GM18498 (cell line): ENCODE measurements around the gene ZNF398.

Experiments
- ATAC-seq: cut with Tn5 transposase; IDR thresholded peaks from one replicate; pipeline ENCODE4 v1.9.1; 2021; ENCODE audit warnings: mild to moderate bottlenecking, moderate library complexity; ENCODE audit not compliant: unreplicated experiment

The ZNF398 gene

GRCh38 chr7:149195180-149196150, 48.2 kb downstream of the ZNF398 start, which contains the start of gene ZNF282:
ZNF282 (plus strand) TSS chr7:149195546; CDS start chr7:149195590, 44 bp downstream.
- ATAC-seq: peak; percentile 92

DNA sequence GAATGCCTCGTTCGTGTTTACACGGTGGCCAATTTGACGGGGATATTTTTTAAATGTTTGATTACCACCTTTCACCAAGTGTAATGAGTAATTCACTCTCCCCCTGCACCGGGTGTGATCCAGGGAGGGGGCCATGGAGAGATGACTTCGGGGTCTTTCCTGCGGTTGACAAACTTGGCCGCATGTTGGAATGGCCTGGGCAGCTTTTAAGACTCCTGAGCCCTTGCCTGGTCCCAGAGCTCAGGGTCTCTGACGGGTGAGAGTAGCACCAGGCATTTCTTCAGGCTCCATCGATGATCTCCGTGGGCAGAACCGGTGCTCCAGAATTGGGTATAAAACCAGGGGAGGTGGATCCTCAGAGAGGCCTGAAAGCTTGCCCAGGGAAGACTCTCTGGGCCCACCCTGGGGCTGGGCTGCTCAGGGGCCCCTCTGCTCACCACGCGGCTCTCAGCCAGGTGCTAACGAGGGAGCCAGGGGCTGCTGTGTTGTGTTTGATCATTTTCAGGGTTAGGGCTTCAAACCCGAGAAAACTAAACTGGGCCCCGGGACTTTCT, 49.0 kb downstream of the ZNF398 start:
- ATAC-seq: peak; percentile 1

DNA sequence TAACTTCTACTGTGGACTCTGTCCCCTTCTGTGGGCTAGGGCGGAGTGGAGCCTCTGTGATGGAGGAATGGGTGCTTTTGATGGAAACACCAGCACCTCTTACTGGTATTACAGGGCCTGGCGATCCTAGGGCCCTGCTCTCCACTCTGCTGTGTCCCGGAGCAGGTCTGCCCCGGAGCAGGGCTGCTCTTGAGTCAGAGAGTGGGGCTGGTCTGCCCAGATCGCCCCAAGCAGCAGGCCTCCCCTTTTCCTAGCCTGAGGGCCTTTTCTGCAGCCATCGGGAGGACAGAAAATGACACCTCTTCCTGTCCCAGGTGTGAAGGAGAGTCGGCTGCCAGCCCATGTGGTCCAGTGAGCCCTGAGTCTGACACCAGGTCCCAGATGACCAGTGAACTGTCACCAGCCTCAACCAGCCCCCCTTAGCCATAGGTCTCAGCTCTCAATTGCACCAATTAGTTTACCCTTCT, 49.5 kb downstream of the ZNF398 start:
- no peak for ATAC-seq

DNA sequence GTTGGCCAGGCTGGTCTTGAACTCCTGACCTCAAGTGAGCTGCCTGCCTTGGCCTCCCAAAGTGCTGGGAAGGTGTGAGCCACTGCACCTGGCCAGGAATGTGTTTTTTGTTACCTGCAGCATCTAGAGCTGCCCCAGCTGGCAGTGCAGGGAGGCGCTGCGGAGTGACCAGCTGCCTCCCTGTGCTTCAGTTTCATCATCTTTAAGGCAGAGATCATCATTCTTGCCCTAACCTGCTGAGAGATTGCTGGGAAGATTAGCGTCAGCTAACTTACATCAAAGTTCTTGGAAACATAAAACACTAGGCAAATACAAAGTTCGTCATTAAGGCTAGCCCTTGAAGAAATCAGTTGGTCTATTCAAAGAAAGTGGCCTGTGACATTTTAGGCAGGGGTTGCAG, 50.4 kb downstream of the ZNF398 start:
- no peak for ATAC-seq

DNA sequence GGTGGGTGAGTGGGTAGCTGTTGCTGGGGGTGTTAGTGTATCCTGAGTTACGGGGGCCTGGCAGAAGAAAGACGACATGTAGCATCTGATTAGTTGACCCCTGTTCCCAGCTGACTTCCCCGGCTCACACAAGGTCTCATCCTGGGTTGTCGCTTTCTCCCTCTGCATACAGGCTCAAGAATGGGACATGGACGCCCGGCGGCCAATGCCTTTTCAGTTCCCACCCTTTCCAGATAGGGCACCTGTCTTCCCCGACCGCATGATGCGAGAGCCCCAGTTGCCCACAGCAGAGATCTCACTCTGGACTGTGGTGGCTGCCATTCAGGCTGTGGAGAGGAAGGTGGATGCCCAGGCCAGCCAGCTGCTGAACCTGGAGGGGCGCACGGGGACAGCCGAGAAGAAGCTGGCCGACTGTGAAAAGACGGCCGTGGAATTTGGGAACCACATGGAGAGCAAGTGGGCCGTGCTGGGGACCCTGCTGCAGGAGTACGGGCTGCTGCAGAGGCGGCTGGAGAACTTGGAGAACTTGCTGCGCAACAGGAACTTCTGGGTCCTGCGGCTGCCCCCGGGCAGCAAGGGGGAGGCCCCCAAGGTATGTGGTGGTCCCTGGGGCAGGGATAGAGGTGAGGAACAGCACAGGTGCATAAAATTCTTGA, 51.0 kb downstream of the ZNF398 start:
- no peak for ATAC-seq

- no peak for ATAC-seq
Measured at GRCh38 chr7:149199234-149199995, 52.2 kb downstream of the ZNF398 start.

- ATAC-seq: no peak
Measured at GRCh38 chr7:149202831-149203231, 55.6 kb downstream of the ZNF398 start.

GRCh38 chr7:149205690-149206381, 58.6 kb downstream of the ZNF398 start:
- no peak for ATAC-seq

GRCh38 chr7:149207324-149208035, 60.2 kb downstream of the ZNF398 start:
- ATAC-seq: no peak

- no peak for ATAC-seq
Measured at GRCh38 chr7:149209518-149210269, 62.4 kb downstream of the ZNF398 start.

- ATAC-seq: no peak
Measured at GRCh38 chr7:149210551-149210950, 63.3 kb downstream of the ZNF398 start.

GRCh38 chr7:149214020-149214720, 66.9 kb downstream of the ZNF398 start:
- no peak for ATAC-seq

GRCh38 chr7:149216402-149216801, 69.1 kb downstream of the ZNF398 start:
- ATAC-seq: no peak

DNA sequence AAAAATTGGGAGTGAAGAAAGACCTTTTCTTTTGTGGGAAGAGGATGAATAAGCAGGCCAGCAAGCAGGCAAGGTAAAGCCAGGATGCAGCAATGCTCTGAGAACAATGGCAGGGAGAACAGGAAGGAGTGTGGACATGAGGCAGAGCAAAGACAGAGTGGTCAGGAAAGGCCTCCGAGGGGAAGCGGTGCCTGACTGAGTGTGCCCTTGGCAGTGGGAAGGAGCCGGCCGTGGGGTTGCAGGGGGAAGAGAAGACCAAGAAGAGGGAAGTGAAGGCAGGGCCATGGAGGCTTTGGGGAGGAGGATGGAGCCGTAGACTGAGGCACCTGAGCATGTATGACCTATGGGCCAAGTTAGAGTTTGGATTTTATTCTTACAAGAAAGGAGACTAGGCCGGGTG, 70.3 kb downstream of the ZNF398 start:
- ATAC-seq: no peak

- ATAC-seq: no peak
Measured at GRCh38 chr7:149218469-149219420, 71.5 kb downstream of the ZNF398 start.

DNA sequence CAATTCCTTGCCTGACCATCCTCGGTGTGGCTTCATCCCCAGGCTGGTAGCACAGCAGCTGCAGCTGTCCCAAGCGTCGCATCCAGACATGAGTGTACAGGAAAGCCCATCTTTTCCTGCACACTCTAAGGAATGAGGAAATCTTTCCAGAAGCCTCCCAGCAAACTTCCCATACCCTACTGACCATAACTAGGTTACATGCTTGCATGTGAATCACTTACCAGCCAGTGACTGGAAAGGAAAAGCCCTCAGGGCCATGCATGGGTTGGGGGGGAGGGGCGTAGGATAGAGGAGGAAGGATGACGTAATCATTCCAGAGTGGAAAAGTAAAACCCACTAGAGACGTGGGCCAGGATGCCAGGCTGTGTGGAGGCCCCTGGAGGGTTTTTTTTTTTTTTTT, 73.3 kb downstream of the ZNF398 start:
- no peak for ATAC-seq

- no peak for ATAC-seq
Measured at GRCh38 chr7:149223176-149223575, 75.9 kb downstream of the ZNF398 start.
